SJCRH30 (cell line): ENCODE results near the gene STXBP6. TPM values are rescaled to one million over a fixed set of nuclear protein-coding genes. Genes with fewer than 3 reads are reported as not detected.

Experiments used
- DNase-seq, 2 experiments: peaks; one replicate each; pipeline ENCODE4 v3.0.0-alpha.2; 2015 to 2020
- H3K27ac ChIP-seq: fragments of 250-450 bp; sonication (Bioruptor Pico); 2 replicates; pipeline ENCODE4 v1.5.1; 2020; ENCODE audit warnings: mild to moderate bottlenecking, moderate library complexity
- H3K27me3 ChIP-seq: fragments of 250-450 bp; sonication (Bioruptor Pico); 2 replicates; pipeline ENCODE4 v1.5.1; 2020; ENCODE audit warnings: mild to moderate bottlenecking, moderate library complexity
- H3K36me3 ChIP-seq: fragments of 250-450 bp; sonication (Bioruptor Pico); 2 replicates; pipeline ENCODE4 v1.5.1; 2020; ENCODE audit warnings: mild to moderate bottlenecking, moderate library complexity
- H3K4me1 ChIP-seq: fragments of 250-450 bp; sonication (Bioruptor Pico); 2 replicates; pipeline ENCODE4 v1.5.1; 2020; ENCODE audit warnings: mild to moderate bottlenecking, moderate library complexity
- H3K4me3 ChIP-seq: fragments of 250-450 bp; sonication (Bioruptor Pico); 2 replicates; pipeline ENCODE4 v1.5.1; 2020; ENCODE audit warnings: mild to moderate bottlenecking, moderate library complexity
- H3K9me3 ChIP-seq: fragments of 250-450 bp; sonication (Bioruptor Pico); replicated peaks from 2 replicates; pipeline ENCODE4 v1.5.1; 2020; ENCODE audit warnings: mild to moderate bottlenecking, moderate library complexity
- total RNA-seq: library from RNA; depleted of rRNA; stranded (reverse); fragments of >200 nt; shearing (Covaris generic); gene quantifications from 2 replicates; pipeline ENCODE4 v1.2.3, GENCODE V29; 2014

Gene STXBP6
- total RNA-seq, 1 experiment from 2014 or later: 2.9 TPM

- Histone ChIP-seq H3K9me3 (no peaks in the 10 kb centered on the region), H3K4me1 (no peaks in the 10 kb centered on the region), H3K27ac (no peak overlapping the region), H3K27me3 (0 out of 2 replicates have a peak, but pooled peaks cover 3% of the 10 kb centered on the region), H3K36me3 (no peaks in the 10 kb centered on the region), H3K4me3 (no peak overlapping the region)
- no peak for DNase-seq
Measured at GRCh38 chr14:24904533-24904932, 145.4 kb downstream of the STXBP6 start.

- 0 out of 2 replicates have a peak, but pooled peaks cover 3% of the 10 kb centered on the region for H3K27me3 ChIP-seq
- no peaks in the 10 kb centered on the region for H3K36me3 ChIP-seq
- no peak overlapping the region for H3K27ac ChIP-seq
- H3K9me3 ChIP-seq: no peaks in the 10 kb centered on the region
- H3K4me1 ChIP-seq: no peaks in the 10 kb centered on the region
- no peak for DNase-seq
- H3K4me3 ChIP-seq: no peak overlapping the region
Measured at GRCh38 chr14:24903337-24903736, 146.6 kb downstream of the STXBP6 start.

- no peaks in the 10 kb centered on the region for H3K36me3 ChIP-seq
- no peaks in the 10 kb centered on the region for H3K4me1 ChIP-seq
- H3K9me3 ChIP-seq: no peaks in the 10 kb centered on the region
- H3K4me3 ChIP-seq: no peak overlapping the region
- no peak overlapping the region for H3K27ac ChIP-seq
- DNase-seq: no peak
- no peaks in the 10 kb centered on the region for H3K27me3 ChIP-seq
Measured at GRCh38 chr14:24900269-24901100, 149.5 kb downstream of the STXBP6 start.

GRCh38 chr14:24897793-24898192, 152.2 kb downstream of the STXBP6 start:
- no peaks in the 10 kb centered on the region for H3K27me3 ChIP-seq
- H3K4me3 ChIP-seq: no peak overlapping the region
- no peak for DNase-seq
- no peak overlapping the region for H3K27ac ChIP-seq
- H3K9me3 ChIP-seq: no peaks in the 10 kb centered on the region
- no peaks in the 10 kb centered on the region for H3K4me1 ChIP-seq
- no peaks in the 10 kb centered on the region for H3K36me3 ChIP-seq

GRCh38 chr14:24895622-24896021, 154.3 kb downstream of the STXBP6 start:
- H3K27me3 ChIP-seq: no peaks in the 10 kb centered on the region
- H3K9me3 ChIP-seq: 0 out of 2 replicates have a peak, but pooled peaks cover 2% of the 10 kb centered on the region

GRCh38 chr14:24895243-24895583, 154.7 kb downstream of the STXBP6 start:
- no peak overlapping the region for H3K27ac ChIP-seq
- 0 out of 2 replicates have a peak, but pooled peaks cover 2% of the 10 kb centered on the region for H3K9me3 ChIP-seq
- DNase-seq: no peak
- H3K36me3 ChIP-seq: no peaks in the 10 kb centered on the region
- no peak overlapping the region for H3K4me3 ChIP-seq
- H3K27me3 ChIP-seq: no peaks in the 10 kb centered on the region
- H3K4me1 ChIP-seq: no peaks in the 10 kb centered on the region

More at GRCh38 chr14:24895622-24896021, 154.3 kb downstream of the STXBP6 start:
- no peaks in the 10 kb centered on the region for H3K36me3 ChIP-seq
- no peak overlapping the region for H3K27ac ChIP-seq
- no peak overlapping the region for H3K4me3 ChIP-seq
- no peak for DNase-seq
- H3K4me1 ChIP-seq: no peaks in the 10 kb centered on the region

- H3K4me3 ChIP-seq: no peak overlapping the region
- H3K4me1 ChIP-seq: no peaks in the 10 kb centered on the region
- DNase-seq: no peak
- H3K9me3 ChIP-seq: 0 out of 2 replicates have a peak, but pooled peaks cover 2% of the 10 kb centered on the region
- H3K27me3 ChIP-seq: no peaks in the 10 kb centered on the region
- H3K27ac ChIP-seq: no peak overlapping the region
- H3K36me3 ChIP-seq: no peaks in the 10 kb centered on the region
Measured at GRCh38 chr14:24894583-24895242, 155.2 kb downstream of the STXBP6 start.

GRCh38 chr14:24892497-24893051, 157.4 kb downstream of the STXBP6 start:
- DNase-seq: no peak
- no peaks in the 10 kb centered on the region for H3K36me3 ChIP-seq
- H3K27ac ChIP-seq: no peak overlapping the region
- no peaks in the 10 kb centered on the region for H3K27me3 ChIP-seq
- no peak overlapping the region for H3K4me3 ChIP-seq
- no peaks in the 10 kb centered on the region for H3K4me1 ChIP-seq
- H3K9me3 ChIP-seq: 0 out of 2 replicates have a peak, but pooled peaks cover 2% of the 10 kb centered on the region

- H3K27ac ChIP-seq: no peak overlapping the region
- no peaks in the 10 kb centered on the region for H3K36me3 ChIP-seq
- H3K4me3 ChIP-seq: no peak overlapping the region
- 0 out of 2 replicates have a peak, but pooled peaks cover 2% of the 10 kb centered on the region for H3K9me3 ChIP-seq
- H3K27me3 ChIP-seq: no peaks in the 10 kb centered on the region
- DNase-seq: no peak
- no peaks in the 10 kb centered on the region for H3K4me1 ChIP-seq
Measured at GRCh38 chr14:24891987-24892496, 157.9 kb downstream of the STXBP6 start.

GRCh38 chr14:24890716-24891115, 159.2 kb downstream of the STXBP6 start:
- Histone ChIP-seq H3K9me3 (0 out of 2 replicates have a peak, but pooled peaks cover 2% of the 10 kb centered on the region), H3K27me3 (no peaks in the 10 kb centered on the region), H3K4me1 (no peaks in the 10 kb centered on the region), H3K27ac (no peak overlapping the region), H3K36me3 (no peaks in the 10 kb centered on the region), H3K4me3 (no peak overlapping the region)
- DNase-seq: no peak

GRCh38 chr14:24889843-24890242, 160.1 kb downstream of the STXBP6 start:
- no peaks in the 10 kb centered on the region for H3K4me1 ChIP-seq
- H3K36me3 ChIP-seq: no peaks in the 10 kb centered on the region
- no peak for DNase-seq
- H3K27ac ChIP-seq: no peak overlapping the region
- no peaks in the 10 kb centered on the region for H3K27me3 ChIP-seq
- 0 out of 2 replicates have a peak, but pooled peaks cover 2% of the 10 kb centered on the region for H3K9me3 ChIP-seq
- H3K4me3 ChIP-seq: no peak overlapping the region

GRCh38 chr14:24888532-24888931, 161.4 kb downstream of the STXBP6 start:
- Histone ChIP-seq H3K4me3 (no peak overlapping the region), H3K27me3 (no peaks in the 10 kb centered on the region), H3K36me3 (no peaks in the 10 kb centered on the region), H3K9me3 (0 out of 2 replicates have a peak, but pooled peaks cover 2% of the 10 kb centered on the region), H3K4me1 (no peaks in the 10 kb centered on the region), H3K27ac (no peak overlapping the region)
- no peak for DNase-seq

- Histone ChIP-seq H3K27ac (no peak overlapping the region), H3K27me3 (no peaks in the 10 kb centered on the region), H3K36me3 (no peaks in the 10 kb centered on the region), H3K4me3 (no peak overlapping the region), H3K9me3 (0 out of 2 replicates have a peak, but pooled peaks cover 2% of the 10 kb centered on the region), H3K4me1 (no peaks in the 10 kb centered on the region)
- no peak for DNase-seq
Measured at GRCh38 chr14:24887623-24888304, 162.2 kb downstream of the STXBP6 start.

GRCh38 chr14:24885410-24885913, 164.5 kb downstream of the STXBP6 start:
- no peaks in the 10 kb centered on the region for H3K36me3 ChIP-seq
- no peak overlapping the region for H3K27ac ChIP-seq
- no peaks in the 10 kb centered on the region for H3K4me1 ChIP-seq
- no peak for DNase-seq
- H3K9me3 ChIP-seq: no peaks in the 10 kb centered on the region
- H3K27me3 ChIP-seq: no peaks in the 10 kb centered on the region
- H3K4me3 ChIP-seq: no peak overlapping the region
